ENCODE data around the gene DAG1.

- TF ChIP-seq CTCF (IDR thresholded peaks at IDR 0.05; ENCODE audit: low read length) (no peak), EZH2 (IDR thresholded peaks at IDR 0.05; ENCODE audit: borderline replicate concordance, low read length) (no peak)
Observed at GRCh38 chr3:49476563-49476962, 6.5 kb downstream of the DAG1 start.

All from OCI-LY1 (cell line).